Gastroesophageal sphincter (tissue), 3 donors: ENCODE results near the gene CRPPA.

Source experiments
- EP300 ChIP-seq: sonication (generic); formaldehyde crosslinking; IDR thresholded peaks from one replicate; pipeline ENCODE4 v1.6.1; 2017; ENCODE audit warnings: antibody characterized with exemption, mild to moderate bottlenecking
- POLR2A ChIP-seq, 2 donors: fragments of 450-650 bp; IDR thresholded peaks; one replicate each; pipeline ENCODE4 v1.6.1; 2017; ENCODE audit warnings: antibody characterized with exemption in 2 of 2, mild to moderate bottlenecking in 2 of 2, moderate library complexity in 1 of 2
- TF ChIP-seq, protein P1 (sequence below), 4 experiments: fragments of 200-600 bp in 2 of 4; fragments of 450-650 bp in 2 of 4; sonication (generic) in 1 of 4; IDR thresholded peaks; one replicate each; pipeline ENCODE4 v1.5.1; 2017 to 2019; ENCODE audit warnings: antibody characterized with exemption in 4 of 4, mild to moderate bottlenecking in 2 of 4, moderate library complexity in 2 of 4

DNA sequence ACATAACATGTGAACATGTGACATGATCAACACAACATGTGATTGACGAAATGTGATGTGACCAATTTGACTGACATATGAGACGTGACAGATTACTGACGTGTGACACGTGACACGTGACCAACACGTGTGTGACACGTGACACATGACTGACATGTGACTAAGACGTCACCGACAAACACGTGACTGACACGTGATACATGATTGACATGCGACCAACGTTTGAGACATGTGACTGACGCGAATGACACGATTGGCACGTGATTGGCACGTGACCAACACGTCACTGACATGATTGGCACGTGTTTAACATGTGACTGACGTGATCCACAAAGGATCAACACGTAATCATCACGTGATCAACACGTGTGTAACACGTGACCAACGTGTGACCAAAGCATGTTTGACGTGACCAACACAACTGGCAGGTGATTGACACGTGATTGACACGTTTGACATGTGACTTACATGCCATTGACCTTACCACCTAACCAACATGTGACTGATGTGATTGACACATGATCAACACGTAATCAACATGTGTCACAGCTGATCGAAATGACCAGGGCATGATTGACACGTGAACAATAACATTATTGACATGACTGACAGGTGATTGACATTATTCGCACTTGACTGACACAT is 23.7 kb downstream of the CRPPA start:
- TF ChIP-seq POLR2A (IDR thresholded peaks at IDR 0.05) (no peak), EP300 (no peak)
- TF ChIP-seq, protein P1, sequence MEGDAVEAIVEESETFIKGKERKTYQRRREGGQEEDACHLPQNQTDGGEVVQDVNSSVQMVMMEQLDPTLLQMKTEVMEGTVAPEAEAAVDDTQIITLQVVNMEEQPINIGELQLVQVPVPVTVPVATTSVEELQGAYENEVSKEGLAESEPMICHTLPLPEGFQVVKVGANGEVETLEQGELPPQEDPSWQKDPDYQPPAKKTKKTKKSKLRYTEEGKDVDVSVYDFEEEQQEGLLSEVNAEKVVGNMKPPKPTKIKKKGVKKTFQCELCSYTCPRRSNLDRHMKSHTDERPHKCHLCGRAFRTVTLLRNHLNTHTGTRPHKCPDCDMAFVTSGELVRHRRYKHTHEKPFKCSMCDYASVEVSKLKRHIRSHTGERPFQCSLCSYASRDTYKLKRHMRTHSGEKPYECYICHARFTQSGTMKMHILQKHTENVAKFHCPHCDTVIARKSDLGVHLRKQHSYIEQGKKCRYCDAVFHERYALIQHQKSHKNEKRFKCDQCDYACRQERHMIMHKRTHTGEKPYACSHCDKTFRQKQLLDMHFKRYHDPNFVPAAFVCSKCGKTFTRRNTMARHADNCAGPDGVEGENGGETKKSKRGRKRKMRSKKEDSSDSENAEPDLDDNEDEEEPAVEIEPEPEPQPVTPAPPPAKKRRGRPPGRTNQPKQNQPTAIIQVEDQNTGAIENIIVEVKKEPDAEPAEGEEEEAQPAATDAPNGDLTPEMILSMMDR (IDR thresholded peaks at IDR 0.05) = no peak
